OCI-LY7 (cell line): Measurements from ENCODE around the gene POLD3. TPM values are rescaled to one million over a fixed set of nuclear protein-coding genes. Genes with fewer than 3 reads are reported as not detected.

Source experiments
- BruUV-seq: library from RNA; stranded (reverse); fragments of 400-500 nt; replicated peaks from 2 replicates; lab custom pipeline; 2021; lab: Mats Ljungman, UMichigan
- CTCF ChIA-PET: fragments of 300-600 bp; sonication (Branson Sonifier 250); formaldehyde crosslinking; loops from one replicate; lab custom pipeline; 2022; ENCODE audit warnings: antibody characterized with exemption; ENCODE audit not compliant: unreplicated experiment; lab: Charles Lee
- POLR2A ChIA-PET: fragments of 300-600 bp; sonication (Branson Sonifier 250); formaldehyde crosslinking; loops from one replicate; lab custom pipeline; 2022; ENCODE audit warnings: antibody characterized with exemption; lab: Charles Lee
- DNase-seq: peaks from one replicate; pipeline ENCODE4 v3.0.0-alpha.2; 2015; ENCODE audit warnings: low spot score
- H2AFZ ChIP-seq: fragments of 200-600 bp; sonication (generic), shearing (Covaris generic); 2 replicates; pipeline ENCODE4 v1.6.1; 2014; ENCODE audit warnings: mild to moderate bottlenecking, antibody characterized with exemption, low read length, moderate library complexity
- H3K27ac ChIP-seq: fragments of 200-600 bp; sonication (generic); 2 replicates; pipeline ENCODE4 v1.5.1; 2014; ENCODE audit warnings: mixed run types, low read depth, mild to moderate bottlenecking, moderate library complexity, low read length, inconsistent platforms; ENCODE audit not compliant: poor library complexity, severe bottlenecking
- H3K36me3 ChIP-seq: fragments of 200-600 bp; sonication (generic); 2 replicates; pipeline ENCODE4 v1.6.1; 2014; ENCODE audit warnings: mild to moderate bottlenecking, antibody characterized with exemption, low read length, moderate library complexity, mixed read lengths; ENCODE audit not compliant: insufficient read depth
- H3K4me1 ChIP-seq: fragments of 200-600 bp; sonication (generic); 2 replicates; pipeline ENCODE4 v1.5.1; 2014; ENCODE audit warnings: mild to moderate bottlenecking, low read length; ENCODE audit not compliant: insufficient read depth, poor library complexity, severe bottlenecking
- H3K4me2 ChIP-seq: fragments of 200-600 bp; sonication (generic); 2 replicates; pipeline ENCODE4 v1.6.1; 2014; ENCODE audit warnings: mild to moderate bottlenecking, low read length
- H3K4me3 ChIP-seq: fragments of 200-600 bp; sonication (generic); 2 replicates; pipeline ENCODE4 v1.5.1; 2014; ENCODE audit warnings: mild to moderate bottlenecking, low read depth, low read length; ENCODE audit not compliant: poor library complexity, severe bottlenecking
- H3K79me2 ChIP-seq: fragments of 200-600 bp; sonication (generic); 2 replicates; pipeline ENCODE4 v1.6.1; 2016; ENCODE audit warnings: low read depth, mild to moderate bottlenecking, low read length, moderate library complexity, mixed read lengths; ENCODE audit not compliant: insufficient read depth
- H3K9me2 ChIP-seq: fragments of 200-600 bp; sonication (generic); 2 replicates; pipeline ENCODE4 v1.6.1; 2016; ENCODE audit warnings: mild to moderate bottlenecking, low read length, mixed read lengths; ENCODE audit not compliant: insufficient read depth
- H3K9me3 ChIP-seq: fragments of 200-600 bp; sonication (generic); 2 replicates; pipeline ENCODE4 v1.6.1; 2014; ENCODE audit warnings: mild to moderate bottlenecking, mixed run types, low read length, mixed read lengths
- H4K20me1 ChIP-seq: fragments of 200-600 bp; sonication (generic); 2 replicates; pipeline ENCODE4 v1.6.1; 2014; ENCODE audit warnings: mild to moderate bottlenecking, antibody characterized with exemption, low read length, moderate library complexity, mixed read lengths; ENCODE audit not compliant: insufficient read depth
- CTCF ChIP-seq: fragments of 200-600 bp; sonication (generic); conservative IDR thresholded peaks from 2 replicates; pipeline ENCODE4 v1.5.1; 2014; ENCODE audit warnings: mild to moderate bottlenecking, antibody characterized with exemption, low read length, moderate library complexity, mixed read lengths
- EZH2phosphoT487 ChIP-seq: fragments of 200-600 bp; sonication (generic); IDR thresholded peaks from 2 replicates; pipeline ENCODE4 v1.6.1; 2018; ENCODE audit warnings: low read depth, borderline replicate concordance, mild to moderate bottlenecking, mixed run types, antibody characterized with exemption, low read length, moderate library complexity, mixed read lengths
- intact Hi-C: fragments of 100-400 bp; cut with micrococcal nuclease; formaldehyde crosslinking; loops from one replicate; pipeline ENCODE4 v1.10.0; 2022; ENCODE audit not compliant: unreplicated experiment
- total RNA-seq, 2 experiments: library from RNA; depleted of rRNA in 1 of 2; stranded (reverse); fragments of >200 nt in 1 of 2; shearing (Covaris generic) in 1 of 2; gene quantifications; 2 replicates each; pipeline ENCODE4 v1.2.3, GENCODE V29; 2014 to 2022

POLD3 gene
- total RNA-seq, 2 experiments from 2014 or later = 38.8 to 39.3 TPM

GRCh38 chr11:74570266-74571061 lies 21.9 kb upstream of the POLD3 start:
- H2AFZ ChIP-seq = no peak overlapping the region
- no peaks in the 10 kb centered on the region for H3K79me2 ChIP-seq
- no peaks in the 10 kb centered on the region for H3K9me3 ChIP-seq
- intact Hi-C loops = loop anchor here (1.0 kb wide), 1 partner anchor 117 kb away; no protein-coding TSS in a partner anchor
- H3K36me3 ChIP-seq = no peaks in the 10 kb centered on the region
- H3K4me3 ChIP-seq = no peak overlapping the region
- CTCF ChIA-PET = interaction anchor here (2.6 kb wide), 1 partner anchor 118 kb away, joined by 10 read pairs; no protein-coding TSS in a partner anchor
- H3K9me2 ChIP-seq = no peaks in the 10 kb centered on the region
- H3K4me2 ChIP-seq = no peak overlapping the region
- POLR2A ChIA-PET = interaction anchor here (0.6 kb wide), 1 partner anchor 120 kb away, joined by 3 read pairs; no protein-coding TSS in a partner anchor
- no peaks in the 10 kb centered on the region for H3K4me1 ChIP-seq
- BruUV-seq = no TSS peak
- H3K27ac ChIP-seq = no peak overlapping the region
- H4K20me1 ChIP-seq = no peaks in the 10 kb centered on the region
- TF ChIP-seq CTCF (peak; percentile 91), EZH2phosphoT487 (no peak)
- peak; percentile 59 for DNase-seq

- Histone ChIP-seq H3K4me2 (no peak overlapping the region), H3K9me3 (no peaks in the 10 kb centered on the region), H3K4me3 (no peak overlapping the region), H3K4me1 (no peaks in the 10 kb centered on the region), H3K36me3 (no peaks in the 10 kb centered on the region), H2AFZ (no peak overlapping the region), H4K20me1 (no peaks in the 10 kb centered on the region), H3K27ac (no peak overlapping the region), H3K79me2 (no peaks in the 10 kb centered on the region), H3K9me2 (no peaks in the 10 kb centered on the region)
- TF ChIP-seq CTCF (no peak), EZH2phosphoT487 (no peak)
- no TSS peak for BruUV-seq
- ChIA-PET CTCF (interaction anchor here (2.6 kb wide), 1 partner anchor 118 kb away, joined by 10 read pairs; no protein-coding TSS in a partner anchor), POLR2A (interaction anchor here (0.6 kb wide), 1 partner anchor 120 kb away, joined by 3 read pairs; no protein-coding TSS in a partner anchor)
- intact Hi-C loops = no loop called here
- no peak for DNase-seq
Measured at GRCh38 chr11:74571062-74571399, 21.4 kb upstream of the POLD3 start.

GRCh38 chr11:74572349-74572748 lies 20.0 kb upstream of the POLD3 start:
- Histone ChIP-seq H3K4me1 (no peaks in the 10 kb centered on the region), H3K9me3 (no peaks in the 10 kb centered on the region), H3K36me3 (no peaks in the 10 kb centered on the region), H3K9me2 (no peaks in the 10 kb centered on the region), H3K79me2 (no peaks in the 10 kb centered on the region), H3K27ac (no peak overlapping the region), H2AFZ (no peak overlapping the region), H3K4me2 (no peak overlapping the region), H3K4me3 (no peak overlapping the region), H4K20me1 (no peaks in the 10 kb centered on the region)
- TF ChIP-seq CTCF = no peak
- TF ChIP-seq EZH2phosphoT487 = no peak
- ChIA-PET CTCF (interaction anchor here (2.6 kb wide), 1 partner anchor 120 kb away, joined by 10 read pairs; no protein-coding TSS in a partner anchor), POLR2A (no interaction called here)
- DNase-seq = no peak
- intact Hi-C loops = no loop called here
- no TSS peak for BruUV-seq
